Heart left ventricle (tissue), 16 donors: ENCODE measurements around the gene EYS. TPM values are rescaled to one million over a fixed set of nuclear protein-coding genes. Genes with fewer than 3 reads are reported as not detected.

ENCODE experiments used
- ATAC-seq, 4 donors: fragments of 200-7000 bp; cut with Tn5 transposase; one replicate each; pipeline ENCODE4 v1.9.1; 2020 to 2022; ENCODE audit warnings: moderate library complexity in 4 of 4, mild to moderate bottlenecking in 3 of 4, moderate number of reproducible peaks in 1 of 4
- DNase-seq, 5 donors: peaks; one replicate each; pipeline ENCODE4 v3.0.0-alpha.2; 2020
- H3K27ac ChIP-seq, 12 donors: fragments of 200-600 bp; sonication (generic) in 4 of 12; one replicate each; pipeline versions ENCODE4 v1.5.0 to v1.8.0; 2016 to 2022; ENCODE audit warnings: mild to moderate bottlenecking in 2 of 12
- H3K27me3 ChIP-seq, 9 donors: fragments of 200-600 bp; sonication (generic) in 2 of 9; one replicate each; pipeline versions ENCODE4 v1.5.1 to v1.8.0; 2016 to 2022; ENCODE audit warnings: mild to moderate bottlenecking in 3 of 9
- H3K36me3 ChIP-seq, 9 donors: fragments of 200-600 bp; sonication (generic) in 2 of 9; one replicate each; pipeline versions ENCODE4 v1.5.0 to v1.8.0; 2018 to 2022; ENCODE audit warnings: mild to moderate bottlenecking in 2 of 9
- H3K4me1 ChIP-seq, 12 donors: fragments of 200-600 bp; sonication (generic) in 4 of 12; one replicate each; pipeline versions ENCODE4 v1.5.0 to v1.8.0; 2016 to 2022; ENCODE audit warnings: mild to moderate bottlenecking in 3 of 12
- H3K4me3 ChIP-seq, 12 donors: fragments of 200-600 bp; sonication (generic) in 4 of 12; one replicate each; pipeline versions ENCODE4 v1.5.0 to v1.8.0; 2017 to 2022; ENCODE audit warnings: mild to moderate bottlenecking in 9 of 12, moderate library complexity in 4 of 12
- H3K9me3 ChIP-seq, 12 donors: fragments of 200-600 bp; sonication (generic) in 4 of 12; one replicate each; pipeline versions ENCODE4 v1.5.0 to v1.8.0; 2016 to 2022; ENCODE audit warnings: mild to moderate bottlenecking in 1 of 12
- POLR2A ChIP-seq, 2 donors: fragments of 450-650 bp; IDR thresholded peaks; one replicate each; pipeline ENCODE4 v1.6.1; 2017; ENCODE audit warnings: antibody characterized with exemption in 2 of 2, mild to moderate bottlenecking in 2 of 2, moderate library complexity in 2 of 2
- WGBS, 4 donors: extraction: QIAGEN DNeasy Blood & Tissue Kit in 2 of 4; methylation state at CpG; one replicate each; pipeline versions ENCODE4 v1.1.5 to v1.1.7; 2013 to 2018; 5-methylcytosine and 5-hydroxymethylcytosine counted together
- intact Hi-C, 10 donors: fragments of 100-400 bp; cut with DNase I; formaldehyde crosslinking; loops; one replicate each; pipeline versions ENCODE4 v1.11.1 to v1.14.2; 2022
- polyA plus RNA-seq, 2 donors: library from polyadenylated mRNA; stranded (reverse); fragments of 200-250 nt; gene quantifications; one replicate each; pipeline ENCODE4 v1.2.3, GENCODE V29; 2013
- total RNA-seq, 9 donors: library from RNA; depleted of rRNA in 2 of 9; stranded (reverse); fragments of >200 nt in 2 of 9; fragmentation: NEBNext Ultra II Directional in 3 of 9; extraction: Animal tissue kit (Norgen Biotek cat#: 25700) in 3 of 9; gene quantifications; one replicate each; pipeline versions ENCODE4 v1.1.0 to v1.2.4, GENCODE V29; 2016 to 2023
- TF ChIP-seq, protein P1 (sequence below), 12 donors: fragments of 200-600 bp; sonication (generic) in 4 of 12; IDR thresholded peaks; one replicate each; pipeline versions ENCODE4 v1.5.0 to v1.8.0; 2018 to 2022; ENCODE audit warnings: antibody characterized with exemption in 12 of 12, mild to moderate bottlenecking in 5 of 12
- donor health status: ischemic (EF 13 %, LVEDD 7.1; RV severe dilation, severe dysfunction).
- donor health status: healthy with polysubstance abuse.
- donor health status: DM: no; HTN: yes; CAD: no.
- donor health status: DM: no; HTN: no; CAD: no.
- donor health status: ischemic (EF 25% LVEDD 6.9; RV normal size, moderate dysfunction).
- donor health status: ischemic (EF 25% LVEDD 5.7; RV mildly dilated, moderate dysfunction).
- donor health status: healthy.
- donor health status: DM: yes; HTN: yes; CAD: no.
- donor health status: ischemic (EF 35%, LVEDD 5.7; RV mildly dilated, moderate dysfunction).
- donor health status: nonischemic (EF 11% LVEDD 7.7; RV severe dilation, severe dysfunction).
- donor health status: DM: yes; HTN: yes; CAD: no.
- donor health status: PGD.
- donor health status: ischemic (EF 29% LVEDD 5.4; RV normal size, mild dysfunction).
- donor health status: nonischemic (EF 23%, LVEDD 6.1; RV moderate dilation, normal function).

Gene EYS
- total and polyA plus RNA-seq, 11 donors, result 0.07 to 0.27 (median 0.08) TPM; not detected in 8

GRCh38 chr6:64270083-64270482, 1436.9 kb downstream of the EYS start:
- no peak overlapping the region for H3K27ac ChIP-seq
- H3K4me3 ChIP-seq, result no peak overlapping the region
- H3K4me1 ChIP-seq, result no peaks in the 10 kb centered on the region
- WGBS, 4 donors, result 91 to 97% (median 93%) methylated on average over 5 of the region's 5 CpGs
- no peaks in the 10 kb centered on the region for H3K27me3 ChIP-seq
- ATAC-seq, result no peak
- TF ChIP-seq, protein P1, sequence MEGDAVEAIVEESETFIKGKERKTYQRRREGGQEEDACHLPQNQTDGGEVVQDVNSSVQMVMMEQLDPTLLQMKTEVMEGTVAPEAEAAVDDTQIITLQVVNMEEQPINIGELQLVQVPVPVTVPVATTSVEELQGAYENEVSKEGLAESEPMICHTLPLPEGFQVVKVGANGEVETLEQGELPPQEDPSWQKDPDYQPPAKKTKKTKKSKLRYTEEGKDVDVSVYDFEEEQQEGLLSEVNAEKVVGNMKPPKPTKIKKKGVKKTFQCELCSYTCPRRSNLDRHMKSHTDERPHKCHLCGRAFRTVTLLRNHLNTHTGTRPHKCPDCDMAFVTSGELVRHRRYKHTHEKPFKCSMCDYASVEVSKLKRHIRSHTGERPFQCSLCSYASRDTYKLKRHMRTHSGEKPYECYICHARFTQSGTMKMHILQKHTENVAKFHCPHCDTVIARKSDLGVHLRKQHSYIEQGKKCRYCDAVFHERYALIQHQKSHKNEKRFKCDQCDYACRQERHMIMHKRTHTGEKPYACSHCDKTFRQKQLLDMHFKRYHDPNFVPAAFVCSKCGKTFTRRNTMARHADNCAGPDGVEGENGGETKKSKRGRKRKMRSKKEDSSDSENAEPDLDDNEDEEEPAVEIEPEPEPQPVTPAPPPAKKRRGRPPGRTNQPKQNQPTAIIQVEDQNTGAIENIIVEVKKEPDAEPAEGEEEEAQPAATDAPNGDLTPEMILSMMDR (IDR thresholded peaks at IDR 0.05), result no peak
- no peak for TF ChIP-seq POLR2A (IDR thresholded peaks at IDR 0.05)
- no peaks in the 10 kb centered on the region for H3K36me3 ChIP-seq
- no peak for DNase-seq
- H3K9me3 ChIP-seq, result peaks cover 0 to 5% (median 0%) of the 10 kb centered on the region in 12 donors
- intact Hi-C loops, result no loop called here

DNA sequence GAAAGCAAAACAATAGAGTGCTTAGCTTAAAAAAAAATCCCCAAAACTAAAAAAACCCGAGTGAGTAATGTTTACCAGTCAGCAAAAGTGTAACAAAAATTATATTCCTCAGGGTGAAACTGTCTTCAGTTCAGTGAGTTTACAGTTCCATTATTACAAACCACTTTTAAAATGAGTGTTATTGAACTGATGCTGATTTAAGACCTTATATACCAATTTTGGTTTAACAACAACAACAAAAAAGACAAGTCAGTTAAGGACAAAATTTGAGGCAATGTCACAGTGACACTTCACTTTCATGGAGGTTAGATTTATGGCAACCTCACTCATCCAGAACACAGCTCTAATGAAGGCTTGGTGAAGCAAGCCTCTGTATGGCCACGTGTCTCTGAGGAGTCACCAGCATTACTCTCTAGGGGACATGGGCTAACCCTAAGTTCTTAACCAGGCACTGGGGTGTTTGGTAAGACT, 1440.6 kb downstream of the EYS start:
- no peaks in the 10 kb centered on the region for H3K27me3 ChIP-seq
- H3K27ac ChIP-seq, result no peak overlapping the region
- no peak overlapping the region for H3K4me3 ChIP-seq
- ATAC-seq (no peak), DNase-seq (no peak)
- intact Hi-C loops, result no loop called here
- peaks cover 0 to 5% (median 0%) of the 10 kb centered on the region in 12 donors for H3K9me3 ChIP-seq
- no peak for TF ChIP-seq POLR2A (IDR thresholded peaks at IDR 0.05)
- TF ChIP-seq, protein P1 (IDR thresholded peaks at IDR 0.05), result no peak
- H3K4me1 ChIP-seq, result no peaks in the 10 kb centered on the region
- H3K36me3 ChIP-seq, result no peaks in the 10 kb centered on the region
- WGBS, 4 donors, result 59 to 71% (median 65%) methylated on average over 2 of the region's 2 CpGs

DNA sequence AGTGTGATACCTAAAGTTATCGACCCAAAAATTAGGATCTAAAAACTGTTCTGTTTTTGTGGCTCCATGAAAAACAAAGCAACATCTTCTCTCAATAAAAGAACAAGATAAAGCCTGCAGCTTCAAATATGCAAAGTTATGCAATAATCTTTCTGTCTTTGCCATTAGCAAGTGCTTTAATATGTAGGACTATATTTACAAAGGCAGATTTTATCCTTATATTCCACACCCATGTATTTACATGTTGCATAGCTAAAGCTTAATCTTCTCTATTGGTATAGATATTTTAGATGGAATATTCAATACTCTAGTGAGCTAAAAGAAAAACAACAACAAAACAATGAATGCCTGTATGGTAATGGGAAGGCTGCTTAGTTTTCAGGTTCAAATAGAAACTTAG, 1443.2 kb downstream of the EYS start:
- Histone ChIP-seq H3K36me3 (no peaks in the 10 kb centered on the region), H3K27ac (no peak overlapping the region), H3K9me3 (peaks cover 0 to 2% (median 0%) of the 10 kb centered on the region in 12 donors), H3K27me3 (no peaks in the 10 kb centered on the region), H3K4me3 (no peak overlapping the region), H3K4me1 (no peaks in the 10 kb centered on the region)
- ATAC-seq, result no peak
- WGBS, 4 donors, result 94 to 98% (median 97%) methylated on average over 1 of the region's 1 CpG
- intact Hi-C loops, result no loop called here
- no peak for DNase-seq
- no peak for TF ChIP-seq POLR2A (IDR thresholded peaks at IDR 0.05)
- TF ChIP-seq, protein P1 (IDR thresholded peaks at IDR 0.05), result no peak

GRCh38 chr6:64259372-64259771, 1447.7 kb downstream of the EYS start:
- Histone ChIP-seq H3K9me3 (no peaks in the 10 kb centered on the region), H3K4me1 (no peaks in the 10 kb centered on the region), H3K4me3 (no peak overlapping the region), H3K27ac (no peak overlapping the region), H3K36me3 (no peaks in the 10 kb centered on the region), H3K27me3 (no peaks in the 10 kb centered on the region)
- no peak for DNase-seq
- 69 to 78% (median 76%) methylated on average over 4 of the region's 4 CpGs for WGBS, 4 donors
- no peak for TF ChIP-seq POLR2A (IDR thresholded peaks at IDR 0.05)
- TF ChIP-seq, protein P1 (IDR thresholded peaks at IDR 0.05), result no peak
- no peak for ATAC-seq
- intact Hi-C loops, result no loop called here
